Measurements from ENCODE around the gene UNC80.
A peak's percentile ranks its signal among the peaks of the same experiment; 100 is the strongest.

Gene UNC80

DNA sequence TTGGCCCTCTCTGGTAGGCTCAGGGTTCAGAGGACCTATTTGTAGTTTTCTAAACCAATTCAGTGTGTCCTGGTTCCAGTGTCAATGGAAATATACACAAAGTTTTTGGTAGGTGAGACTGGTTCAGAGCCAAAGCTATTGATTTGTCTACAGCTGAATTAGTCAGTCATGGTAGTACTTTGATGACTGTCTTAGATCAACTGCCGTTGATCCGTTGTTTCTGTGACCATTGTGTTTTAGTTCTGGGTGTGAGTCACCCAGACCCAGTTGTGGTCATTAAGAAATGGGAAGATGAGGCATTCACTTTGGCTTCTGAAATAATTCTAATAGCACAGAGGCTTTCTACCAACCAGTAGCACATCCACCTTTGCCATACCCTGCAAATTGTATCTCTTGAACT is 214.8 kb downstream of the UNC80 start:
- ATAC-seq: no peak
- H3K9me3 Mint-ChIP-seq: no peaks in the 10 kb centered on the region
- no peaks in the 10 kb centered on the region for H3K4me1 Mint-ChIP-seq
- no peak overlapping the region for H3K27ac Mint-ChIP-seq
- no peak overlapping the region for H3K4me3 Mint-ChIP-seq
- H3K36me3 Mint-ChIP-seq (ENCODE audit: low read depth): no peaks in the 10 kb centered on the region
- no peak for DNase-seq
- H3K27me3 Mint-ChIP-seq: peaks cover 5% of the 10 kb centered on the region

DNA sequence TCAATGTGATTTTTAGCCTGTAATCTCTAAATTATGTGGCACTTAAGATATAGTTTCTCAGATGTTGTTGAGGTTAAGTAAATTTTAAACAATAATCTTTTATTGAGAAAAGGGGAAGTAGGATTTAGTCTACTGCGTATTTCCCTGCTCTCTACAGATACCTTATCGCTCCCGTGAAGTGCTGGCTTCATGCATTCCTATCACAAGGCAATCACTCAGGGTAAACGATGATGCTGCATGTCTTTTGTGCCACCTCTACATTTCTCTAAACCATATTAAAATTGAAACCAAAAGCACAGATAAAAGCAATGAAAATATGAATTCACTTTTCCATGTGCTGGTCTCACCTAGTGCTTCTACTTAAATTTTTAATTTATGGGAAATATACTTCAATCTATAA is 216.4 kb downstream of the UNC80 start:
- Mint-ChIP-seq H3K27me3 (peaks cover 5% of the 10 kb centered on the region), H3K36me3 (ENCODE audit: low read depth) (no peaks in the 10 kb centered on the region), H3K9me3 (no peaks in the 10 kb centered on the region), H3K4me1 (no peaks in the 10 kb centered on the region), H3K27ac (no peak overlapping the region), H3K4me3 (no peak overlapping the region)
- DNase-seq (no peak), ATAC-seq (peak; percentile 24)

DNA sequence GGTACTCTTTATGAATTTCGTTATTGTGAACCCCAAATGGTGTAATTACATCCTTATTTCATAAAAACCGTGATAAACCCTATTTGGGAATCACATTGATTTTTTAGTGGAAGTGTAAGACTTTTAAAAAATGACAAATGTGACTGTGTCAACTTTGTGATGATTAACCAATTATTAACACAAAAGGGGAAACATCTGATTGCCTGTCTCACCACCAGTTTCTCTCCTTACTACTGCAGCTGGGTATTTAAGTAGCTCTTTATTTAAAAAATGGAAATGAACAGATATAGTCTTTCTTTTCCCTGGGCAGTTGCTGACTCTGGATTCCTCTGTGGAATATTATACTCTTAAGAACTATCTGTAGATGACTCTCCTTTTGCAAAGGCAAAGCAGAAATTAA is 219.2 kb downstream of the UNC80 start:
- Mint-ChIP-seq H3K9me3 (no peaks in the 10 kb centered on the region), H3K36me3 (ENCODE audit: low read depth) (no peaks in the 10 kb centered on the region), H3K4me3 (no peak overlapping the region), H3K27ac (no peak overlapping the region), H3K4me1 (no peaks in the 10 kb centered on the region), H3K27me3 (peaks cover 8% of the 10 kb centered on the region)
- ATAC-seq (no peak), DNase-seq (no peak)

DNA sequence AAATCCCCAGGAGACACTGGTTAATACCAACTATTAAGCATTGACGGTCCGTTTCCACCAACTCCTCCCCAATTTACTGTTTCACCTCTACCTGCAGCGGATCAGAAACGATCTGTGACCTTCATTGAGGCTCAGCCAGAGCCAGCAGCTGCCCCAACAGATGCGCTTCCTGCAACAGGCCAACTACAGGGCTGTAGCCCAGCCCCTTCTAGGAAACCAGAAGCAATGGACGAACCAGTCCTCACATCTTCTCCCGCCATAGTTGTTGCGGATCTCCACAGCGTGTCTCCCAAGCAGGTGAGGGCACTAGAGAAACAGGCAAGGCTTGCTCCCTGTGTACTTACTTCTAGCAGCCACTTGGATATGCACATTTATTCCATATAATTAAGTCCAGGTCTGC is 222.3 kb downstream of the UNC80 start:
- no peak for DNase-seq
- Mint-ChIP-seq H3K36me3 (ENCODE audit: low read depth) (no peaks in the 10 kb centered on the region), H3K9me3 (no peaks in the 10 kb centered on the region), H3K4me1 (no peaks in the 10 kb centered on the region), H3K27me3 (peaks cover 5% of the 10 kb centered on the region), H3K4me3 (no peak overlapping the region), H3K27ac (no peak overlapping the region)
- no peak for ATAC-seq

DNA sequence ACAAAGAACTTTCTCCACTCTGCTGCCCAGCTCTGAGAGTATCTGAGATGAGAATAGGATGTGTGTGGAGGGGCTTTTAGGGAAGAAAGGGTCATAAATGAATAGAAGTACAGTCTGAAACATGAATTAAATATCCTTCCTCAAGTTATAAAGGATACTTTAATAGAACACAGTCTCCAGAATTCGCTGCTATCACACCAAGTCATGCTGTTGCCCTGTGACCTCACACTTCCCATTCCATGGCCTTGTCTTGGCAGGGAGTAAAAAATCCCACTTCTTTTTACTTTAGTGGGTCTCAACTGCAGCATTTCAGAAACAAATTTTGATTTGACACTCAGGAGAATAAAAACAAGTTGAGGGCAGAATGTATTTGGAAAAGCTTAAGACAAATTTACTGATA is 227.0 kb downstream of the UNC80 start:
- Mint-ChIP-seq H3K4me3 (no peak overlapping the region), H3K27me3 (peaks cover 3% of the 10 kb centered on the region), H3K4me1 (peaks cover 14% of the 10 kb centered on the region), H3K36me3 (ENCODE audit: low read depth) (peaks cover 8% of the 10 kb centered on the region), H3K27ac (no peak overlapping the region), H3K9me3 (no peaks in the 10 kb centered on the region)
- ATAC-seq (no peak), DNase-seq (no peak)

DNA sequence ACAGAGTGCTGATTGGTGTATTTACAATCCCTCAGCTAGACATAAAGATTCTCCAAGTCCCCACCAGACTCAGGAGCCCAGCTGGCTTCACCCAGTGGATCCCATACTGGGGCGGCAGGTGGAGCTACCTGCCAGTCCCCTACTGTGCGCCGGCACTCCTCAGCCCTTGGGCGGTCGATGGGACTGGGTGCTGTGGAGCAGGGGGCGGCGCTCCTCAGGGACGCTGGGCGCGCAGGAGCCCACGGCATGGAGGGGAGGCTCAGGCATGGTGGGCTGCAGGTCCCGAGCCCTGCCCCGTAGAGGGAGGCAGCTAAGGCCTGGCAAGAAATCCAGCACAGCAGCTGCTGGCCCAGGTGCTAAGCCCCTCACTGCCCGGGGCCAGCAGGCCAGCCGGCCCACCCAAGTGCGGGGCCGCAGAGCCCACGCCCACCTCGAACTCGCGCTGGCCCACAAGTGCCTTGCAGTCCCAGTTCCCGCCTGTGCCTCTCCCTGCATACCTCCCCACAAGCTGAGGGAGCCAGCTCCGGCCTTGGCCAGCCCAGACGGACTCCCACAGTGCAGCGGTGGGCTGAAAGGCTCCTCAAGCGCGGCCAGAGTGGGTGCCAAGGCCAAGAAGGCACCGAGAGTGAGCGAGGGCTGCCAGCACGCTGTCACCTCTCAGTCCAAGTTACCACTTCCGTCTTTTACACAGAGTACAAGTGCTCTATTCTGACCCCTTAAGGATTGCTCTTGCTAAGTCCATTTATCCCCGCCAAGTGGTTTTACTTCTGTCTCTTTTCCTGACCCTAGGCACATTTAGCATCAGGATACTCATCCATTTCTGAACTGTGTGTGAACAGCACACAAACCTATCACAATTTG is 229.1 kb downstream of the UNC80 start:
- Mint-ChIP-seq H3K9me3 (no peaks in the 10 kb centered on the region), H3K27ac (no peak overlapping the region), H3K4me3 (no peak overlapping the region), H3K36me3 (ENCODE audit: low read depth) (peaks cover 20% of the 10 kb centered on the region), H3K4me1 (peaks cover 32% of the 10 kb centered on the region), H3K27me3 (no peaks in the 10 kb centered on the region)
- no peak for DNase-seq
- no peak for ATAC-seq

DNA sequence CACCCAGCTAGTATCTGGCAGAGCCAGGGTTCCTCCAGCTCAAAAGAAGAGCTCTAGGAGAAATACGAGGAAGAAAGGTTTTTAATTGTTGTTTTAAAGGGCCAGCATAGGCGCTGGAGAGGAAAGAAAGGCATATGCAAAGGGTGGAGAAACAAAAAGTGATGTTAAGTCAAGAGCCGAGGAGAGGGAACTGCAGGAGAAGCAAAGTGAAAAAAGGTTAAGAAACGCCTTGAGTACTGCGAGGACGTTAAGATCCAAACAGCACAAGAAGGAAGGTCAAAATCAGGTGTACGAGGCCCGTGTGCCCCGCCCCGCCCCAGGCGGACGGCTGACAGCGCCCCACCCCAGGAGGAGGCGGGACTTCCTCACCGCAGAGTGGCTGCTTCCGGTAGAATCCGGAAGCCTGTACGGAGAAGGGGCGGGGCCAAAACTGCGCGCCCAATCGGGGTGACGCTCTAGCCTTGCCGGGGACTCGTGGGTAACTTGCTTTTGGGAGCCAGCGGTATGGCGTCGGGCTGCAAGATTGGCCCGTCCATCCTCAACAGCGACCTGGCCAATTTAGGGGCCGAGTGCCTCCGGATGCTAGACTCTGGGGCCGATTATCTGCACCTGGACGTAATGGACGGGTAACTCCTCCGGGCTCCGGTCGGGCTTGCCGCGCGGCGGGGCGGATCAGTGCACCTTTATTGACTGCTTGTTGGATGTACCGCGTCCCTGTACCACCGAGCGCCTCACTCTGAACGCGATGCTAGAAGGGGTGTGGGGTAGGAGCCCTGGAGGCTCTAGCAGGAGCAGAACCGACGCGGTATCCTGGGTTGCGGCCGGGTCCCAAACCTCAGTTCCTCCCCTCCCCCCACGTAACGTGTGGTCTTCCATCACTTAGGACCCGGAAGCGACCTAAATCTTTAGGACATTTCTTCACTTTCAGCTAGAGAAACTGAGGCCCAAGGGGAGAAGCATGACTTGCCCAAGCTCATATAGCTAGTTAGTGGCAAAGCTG is 230.8 kb downstream of the UNC80 start, which contains the start of gene RPE:
TSS of gene RPE (plus strand) at position 481 of the 1,000 bp plus-strand sequence. CDS start at position 505, 24 bp downstream.
- H3K36me3 Mint-ChIP-seq (ENCODE audit: low read depth): peaks cover 30% of the 10 kb centered on the region
- H3K27me3 Mint-ChIP-seq: no peaks in the 10 kb centered on the region
- no peaks in the 10 kb centered on the region for H3K9me3 Mint-ChIP-seq
- DNase-seq (peak; percentile 98), ATAC-seq (peak; percentile 97)
- H3K4me3 Mint-ChIP-seq: peak within 1 kb of the TSS; percentile 95
- peaks cover 47% of the 10 kb centered on the region for H3K4me1 Mint-ChIP-seq
- peak within 1 kb of the TSS; percentile 94 for H3K27ac Mint-ChIP-seq

DNA sequence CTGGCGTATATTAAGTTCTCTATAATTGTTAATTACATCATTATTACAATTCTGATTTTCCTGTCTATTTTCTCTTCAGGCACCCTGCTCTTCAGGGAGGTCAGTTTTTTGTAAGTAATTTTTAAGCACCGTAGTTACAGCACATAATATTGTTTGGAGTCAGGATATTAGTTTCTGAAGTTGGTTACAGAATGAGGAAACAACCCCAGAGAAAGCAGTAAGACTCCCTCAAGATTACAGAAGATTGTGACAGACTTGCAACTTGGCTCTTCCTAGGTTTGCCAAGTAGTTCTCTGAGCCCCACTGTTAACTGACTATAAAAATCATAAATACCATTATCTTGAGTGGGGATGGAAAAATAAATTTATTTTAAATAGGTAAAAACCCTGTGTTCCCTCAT is 231.7 kb downstream of the UNC80 start:
- H3K36me3 Mint-ChIP-seq (ENCODE audit: low read depth): peaks cover 38% of the 10 kb centered on the region
- ATAC-seq (no peak), DNase-seq (no peak)
- H3K4me1 Mint-ChIP-seq: peaks cover 55% of the 10 kb centered on the region
- H3K9me3 Mint-ChIP-seq: no peaks in the 10 kb centered on the region
- H3K4me3 Mint-ChIP-seq: peak overlapping the region; percentile 95
- H3K27ac Mint-ChIP-seq: peak overlapping the region; percentile 94
- H3K27me3 Mint-ChIP-seq: no peaks in the 10 kb centered on the region

DNA sequence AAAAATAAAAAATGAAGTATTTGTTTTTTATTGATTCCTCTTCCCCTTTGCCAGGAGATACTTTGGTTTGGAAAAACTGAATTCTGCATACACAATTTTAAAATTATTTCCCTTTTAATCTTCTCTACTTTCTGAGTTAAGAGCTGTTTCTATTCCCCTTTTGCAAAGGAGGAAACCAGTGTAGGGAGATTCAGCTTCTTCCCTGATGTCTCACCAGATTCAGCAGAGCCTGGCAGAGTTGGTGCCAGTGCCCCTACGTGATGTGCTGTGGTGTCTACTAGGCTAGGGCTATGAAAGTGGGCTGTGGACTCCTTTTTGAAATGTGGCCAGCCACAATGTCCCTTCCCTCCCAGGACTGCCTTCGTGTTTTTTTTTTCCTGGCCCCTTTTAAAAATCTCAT is 233.2 kb downstream of the UNC80 start:
- H3K27ac Mint-ChIP-seq: peak overlapping the region; percentile 49
- no peak for DNase-seq
- no peaks in the 10 kb centered on the region for H3K27me3 Mint-ChIP-seq
- peaks cover 62% of the 10 kb centered on the region for H3K4me1 Mint-ChIP-seq
- no peaks in the 10 kb centered on the region for H3K9me3 Mint-ChIP-seq
- peak overlapping the region; percentile 95 for H3K4me3 Mint-ChIP-seq
- H3K36me3 Mint-ChIP-seq (ENCODE audit: low read depth): peaks cover 45% of the 10 kb centered on the region
- ATAC-seq: no peak

DNA sequence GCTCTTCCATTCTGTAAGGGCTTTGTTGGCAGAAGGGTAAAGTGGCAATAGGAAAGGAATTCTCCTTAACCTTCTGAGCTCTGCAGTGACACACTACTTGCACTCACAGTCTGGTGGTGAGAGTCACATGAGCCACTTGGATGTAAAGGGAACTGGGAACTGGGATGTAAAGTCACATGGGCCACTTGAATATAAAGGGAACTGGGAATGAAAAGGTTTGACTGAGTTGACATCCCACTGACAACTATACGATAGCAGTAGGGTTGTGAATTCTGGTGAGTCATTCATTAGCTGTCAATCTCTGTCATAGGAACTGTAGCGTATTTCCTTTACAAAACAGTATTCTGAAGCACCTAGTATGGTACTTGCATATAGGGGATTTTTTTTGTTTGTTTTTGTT is 236.3 kb downstream of the UNC80 start:
- no peaks in the 10 kb centered on the region for H3K9me3 Mint-ChIP-seq
- ATAC-seq: no peak
- no peaks in the 10 kb centered on the region for H3K27me3 Mint-ChIP-seq
- peaks cover 58% of the 10 kb centered on the region for H3K36me3 Mint-ChIP-seq (ENCODE audit: low read depth)
- DNase-seq: no peak
- peaks cover 59% of the 10 kb centered on the region for H3K4me1 Mint-ChIP-seq
- no peak overlapping the region for H3K4me3 Mint-ChIP-seq
- no peak overlapping the region for H3K27ac Mint-ChIP-seq

DNA sequence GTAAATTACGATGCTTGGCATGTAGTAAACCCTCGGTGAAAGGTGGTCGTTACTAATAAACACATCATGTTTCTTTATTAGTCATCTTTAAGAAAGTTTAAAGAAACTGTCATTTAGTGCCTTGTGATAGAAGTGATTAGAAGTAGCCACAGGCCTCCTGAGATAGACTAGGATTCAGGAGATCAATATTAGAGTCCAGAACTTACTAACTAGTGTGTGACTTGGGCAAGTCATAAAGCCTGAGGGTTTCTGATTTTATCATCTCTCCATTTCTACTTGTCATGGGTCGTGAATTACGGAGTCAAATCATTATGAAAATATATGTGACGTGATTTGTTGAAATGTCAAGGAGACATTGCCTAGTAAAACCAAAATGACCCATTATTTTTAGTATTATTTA is 237.5 kb downstream of the UNC80 start:
- H3K4me1 Mint-ChIP-seq: peaks cover 51% of the 10 kb centered on the region
- no peak overlapping the region for H3K4me3 Mint-ChIP-seq
- ATAC-seq: peak; percentile 33
- peaks cover 53% of the 10 kb centered on the region for H3K36me3 Mint-ChIP-seq (ENCODE audit: low read depth)
- no peaks in the 10 kb centered on the region for H3K27me3 Mint-ChIP-seq
- no peak overlapping the region for H3K27ac Mint-ChIP-seq
- no peak for DNase-seq
- no peaks in the 10 kb centered on the region for H3K9me3 Mint-ChIP-seq

DNA sequence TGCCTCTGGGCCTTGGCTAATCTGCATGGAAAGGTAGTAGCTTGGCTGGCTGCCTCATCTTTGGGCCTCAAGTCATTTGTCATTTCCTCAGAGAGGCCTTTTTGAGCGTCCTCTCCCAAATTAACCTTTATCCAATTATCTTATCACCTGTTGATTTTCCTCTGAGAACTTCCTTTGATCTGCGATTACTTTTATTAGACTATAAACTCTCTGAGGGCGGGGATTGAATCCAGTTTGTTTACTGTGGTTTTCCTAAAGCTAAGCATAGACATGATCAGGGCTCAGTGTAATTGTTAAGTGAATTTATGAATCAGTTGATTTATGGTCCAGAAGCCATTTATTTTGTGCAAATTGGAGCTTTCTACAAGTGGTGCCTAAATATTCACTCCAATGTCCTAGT is 238.3 kb downstream of the UNC80 start:
- ATAC-seq (no peak), DNase-seq (no peak)
- no peak overlapping the region for H3K4me3 Mint-ChIP-seq
- H3K4me1 Mint-ChIP-seq: peaks cover 46% of the 10 kb centered on the region
- H3K27ac Mint-ChIP-seq: no peak overlapping the region
- no peaks in the 10 kb centered on the region for H3K27me3 Mint-ChIP-seq
- no peaks in the 10 kb centered on the region for H3K9me3 Mint-ChIP-seq
- H3K36me3 Mint-ChIP-seq (ENCODE audit: low read depth): peaks cover 51% of the 10 kb centered on the region

DNA sequence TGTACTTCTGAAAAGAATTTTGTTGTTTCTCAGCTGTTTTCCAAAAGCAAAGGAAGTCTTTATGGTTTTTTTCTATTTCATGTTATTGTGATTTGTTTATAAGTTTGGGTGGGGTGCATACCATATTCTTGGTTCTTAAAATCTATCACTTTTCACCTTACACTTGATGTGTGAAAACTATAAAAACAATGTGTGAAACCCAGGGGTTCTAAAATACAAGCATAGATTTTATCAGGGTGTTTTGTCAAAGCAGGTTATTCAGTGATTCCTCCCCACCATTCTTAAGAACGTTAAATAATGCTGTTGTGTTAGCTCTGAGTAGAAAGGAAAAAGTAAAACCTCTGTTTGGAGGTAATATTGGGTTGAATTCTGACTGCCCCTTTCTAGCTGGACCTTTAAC is 248.5 kb downstream of the UNC80 start:
- ATAC-seq (no peak), DNase-seq (no peak)
- Mint-ChIP-seq H3K4me3 (no peak overlapping the region), H3K27ac (no peak overlapping the region), H3K36me3 (ENCODE audit: low read depth) (peaks cover 65% of the 10 kb centered on the region), H3K27me3 (no peaks in the 10 kb centered on the region), H3K9me3 (no peaks in the 10 kb centered on the region), H3K4me1 (no peaks in the 10 kb centered on the region)

DNA sequence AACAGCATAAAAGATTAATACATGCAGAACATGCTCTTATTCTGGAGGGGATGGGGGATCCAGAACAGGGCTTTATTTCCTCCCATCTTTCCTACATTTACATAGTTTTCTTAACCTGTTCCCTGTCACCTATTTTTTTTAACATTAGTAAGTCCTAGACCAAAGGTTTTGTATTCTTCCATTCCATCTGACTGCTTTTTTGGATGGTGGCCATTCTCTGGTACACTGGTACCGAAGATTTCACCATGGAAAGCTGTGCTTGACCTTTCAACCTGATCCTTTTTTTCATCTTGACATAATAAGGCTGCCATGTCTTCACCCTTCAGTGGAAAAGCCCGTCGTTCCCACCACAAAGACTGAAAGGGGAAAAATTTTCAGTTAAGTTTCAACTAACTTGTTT is 251.2 kb downstream of the UNC80 start:
- Mint-ChIP-seq H3K4me3 (no peak overlapping the region), H3K27me3 (no peaks in the 10 kb centered on the region), H3K36me3 (ENCODE audit: low read depth) (peaks cover 57% of the 10 kb centered on the region), H3K4me1 (no peaks in the 10 kb centered on the region), H3K9me3 (no peaks in the 10 kb centered on the region), H3K27ac (peak overlapping the region; percentile 4)
- DNase-seq: no peak
- ATAC-seq: no peak

DNA sequence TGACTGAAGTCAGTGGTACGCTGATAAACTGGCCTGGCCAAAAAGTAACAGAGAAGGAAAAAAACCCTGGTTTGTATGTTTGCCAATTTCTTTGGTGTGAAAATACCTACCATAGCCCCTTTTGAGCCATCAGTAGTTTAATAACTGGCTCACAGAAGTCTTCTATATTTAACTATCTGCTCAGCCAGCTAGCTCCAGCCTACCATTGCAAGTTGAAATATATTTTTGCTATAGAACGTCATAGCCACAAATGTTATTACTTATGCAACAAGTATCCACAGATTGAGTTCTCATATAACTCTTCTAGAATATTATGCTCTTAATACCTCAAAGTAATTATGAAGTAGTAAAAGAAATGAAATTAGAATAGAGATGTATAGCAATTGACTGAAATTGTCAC is 256.0 kb downstream of the UNC80 start:
- H3K27ac Mint-ChIP-seq: no peak overlapping the region
- ATAC-seq: no peak
- H3K27me3 Mint-ChIP-seq: no peaks in the 10 kb centered on the region

More for the DNA sequence above, 256.0 kb downstream of the UNC80 start:
- Mint-ChIP-seq H3K4me3 (no peak overlapping the region), H3K36me3 (ENCODE audit: low read depth) (peaks cover 33% of the 10 kb centered on the region), H3K4me1 (no peaks in the 10 kb centered on the region), H3K9me3 (no peaks in the 10 kb centered on the region)
- no peak for DNase-seq
